Measurements from ENCODE around the gene MAST4.

The MAST4 gene

DNA sequence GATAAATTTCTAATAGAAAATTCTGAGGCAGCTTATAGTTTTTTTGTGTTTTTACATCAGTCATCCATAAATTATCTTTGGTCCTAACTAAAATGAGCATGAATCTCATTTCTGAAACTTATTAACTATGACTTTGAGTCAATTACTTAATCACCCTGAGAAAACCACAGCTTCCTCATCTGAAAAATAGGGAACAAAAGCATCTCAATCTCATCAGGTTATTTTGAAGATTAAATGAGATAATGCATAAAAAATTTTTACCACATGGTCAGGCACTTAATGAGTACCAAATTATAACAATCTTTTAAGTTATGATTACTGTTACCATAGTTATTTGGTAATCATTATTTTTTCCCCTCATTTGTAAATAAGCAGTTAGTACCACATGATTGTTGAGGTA is 279.1 kb downstream of the MAST4 start:
- no peak for DNase-seq (ENCODE audit: low read depth)

- no peak for DNase-seq (ENCODE audit: low read depth)
Observed at GRCh38 chr5:66876266-66876807, 280.1 kb downstream of the MAST4 start.

GRCh38 chr5:66877843-66878242 is 281.6 kb downstream of the MAST4 start:
- DNase-seq (ENCODE audit: low read depth), result no peak

GRCh38 chr5:66880401-66880800 is 284.2 kb downstream of the MAST4 start:
- DNase-seq (ENCODE audit: low read depth), result no peak

DNA sequence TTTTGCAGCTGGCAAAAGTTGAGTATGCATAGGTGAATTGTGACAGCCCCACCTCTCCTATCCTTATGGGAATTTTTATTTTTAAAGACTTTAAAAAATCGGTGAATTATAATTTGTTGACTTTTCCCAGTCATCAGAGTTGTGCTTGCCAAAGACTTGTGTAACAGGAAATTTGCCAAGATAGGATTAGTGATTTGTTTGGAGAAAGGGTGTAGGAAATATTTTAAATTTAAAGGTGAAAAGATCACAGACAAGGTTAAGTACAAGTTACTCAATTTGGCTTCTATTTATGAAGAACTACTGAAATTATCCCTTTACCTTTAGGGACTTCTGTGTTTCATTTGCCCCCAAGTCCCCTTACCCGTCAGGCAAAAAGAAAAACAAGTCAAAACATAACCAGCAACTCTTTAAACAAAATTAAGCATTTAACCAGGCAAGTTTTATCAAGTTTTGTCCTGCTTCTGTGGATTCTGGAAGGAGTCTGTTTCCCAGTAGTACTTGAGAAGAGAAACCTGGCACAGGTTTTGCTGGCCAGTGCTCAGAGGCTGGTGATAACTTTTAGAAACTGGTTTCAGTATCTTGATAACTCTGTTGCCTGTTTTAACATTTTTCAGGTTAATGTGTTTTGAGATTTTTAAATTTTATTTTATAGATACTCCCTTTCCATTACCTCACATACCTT is 285.4 kb downstream of the MAST4 start:
- no peak for DNase-seq (ENCODE audit: low read depth)

DNA sequence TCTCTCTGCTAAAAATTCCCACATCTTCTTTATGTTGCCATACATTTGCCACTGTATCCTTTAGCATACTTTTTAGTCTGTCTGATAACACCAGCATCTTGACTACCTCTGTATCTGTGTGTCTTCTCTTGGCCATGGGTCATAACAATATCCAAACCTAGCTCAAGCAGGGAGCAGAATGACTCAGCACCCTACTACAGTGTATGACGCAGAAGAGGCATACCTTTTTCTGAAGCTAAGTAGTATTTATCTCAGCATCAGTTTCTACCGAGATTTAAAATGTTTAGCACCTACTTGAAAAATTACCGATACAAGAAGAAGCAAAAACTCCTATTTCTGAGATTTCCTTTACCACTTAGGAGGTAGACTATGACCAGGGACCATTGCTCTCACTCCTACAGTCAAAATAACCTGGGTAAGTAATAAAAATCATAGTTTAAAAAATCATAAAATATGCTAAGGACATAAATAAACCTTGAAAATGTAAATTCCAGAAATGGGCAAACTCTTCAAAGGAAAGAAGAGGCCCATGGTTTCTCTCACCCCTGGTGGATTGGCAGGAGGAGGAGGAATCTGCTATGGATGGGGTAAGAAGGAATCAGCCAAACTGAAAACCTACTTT is 286.5 kb downstream of the MAST4 start:
- DNase-seq (ENCODE audit: low read depth), result no peak

- DNase-seq (ENCODE audit: low read depth), result no peak
Observed at GRCh38 chr5:66884564-66885243, 288.5 kb downstream of the MAST4 start.

DNA sequence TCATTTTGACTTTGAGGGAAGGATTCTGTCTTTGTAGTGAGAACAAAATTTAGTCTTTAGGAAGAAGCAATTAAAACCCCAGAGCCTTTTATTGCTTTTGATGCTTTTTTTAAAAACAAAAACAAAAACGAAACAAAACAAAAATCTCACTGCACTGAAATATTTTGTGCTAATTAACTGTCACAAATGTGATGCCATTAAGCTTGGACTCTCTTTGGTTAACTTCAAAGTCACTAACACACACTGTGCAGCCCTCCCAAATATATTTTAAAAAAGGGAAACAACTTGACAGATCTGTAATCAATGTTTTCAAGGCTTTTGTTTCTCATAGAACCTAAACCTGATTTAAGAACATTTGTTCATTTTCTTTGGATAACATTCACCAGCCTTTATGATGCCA is 290.7 kb downstream of the MAST4 start:
- DNase-seq (ENCODE audit: low read depth), result no peak

- no peak for DNase-seq (ENCODE audit: low read depth)
Observed at GRCh38 chr5:66888613-66889012, 292.4 kb downstream of the MAST4 start.

DNA sequence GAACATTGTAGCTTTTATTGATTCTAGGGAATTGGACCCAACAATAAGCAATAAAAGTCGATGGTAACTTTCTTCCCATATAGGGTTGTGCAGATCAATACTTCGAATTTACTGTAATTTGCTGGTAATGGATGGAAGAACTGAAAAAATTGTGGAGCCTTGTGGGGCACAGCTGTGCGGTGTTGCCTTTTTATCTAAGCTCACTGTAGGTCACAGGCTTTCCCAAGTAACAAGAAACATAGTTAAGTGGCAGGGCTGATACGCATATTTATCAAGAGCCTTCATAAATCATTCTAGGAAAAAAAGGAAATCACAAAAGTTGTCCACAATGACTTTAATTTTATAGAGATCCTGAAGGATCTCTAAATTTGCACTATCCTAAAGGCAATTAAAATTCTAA is 292.9 kb downstream of the MAST4 start:
- no peak for DNase-seq (ENCODE audit: low read depth)

DNA sequence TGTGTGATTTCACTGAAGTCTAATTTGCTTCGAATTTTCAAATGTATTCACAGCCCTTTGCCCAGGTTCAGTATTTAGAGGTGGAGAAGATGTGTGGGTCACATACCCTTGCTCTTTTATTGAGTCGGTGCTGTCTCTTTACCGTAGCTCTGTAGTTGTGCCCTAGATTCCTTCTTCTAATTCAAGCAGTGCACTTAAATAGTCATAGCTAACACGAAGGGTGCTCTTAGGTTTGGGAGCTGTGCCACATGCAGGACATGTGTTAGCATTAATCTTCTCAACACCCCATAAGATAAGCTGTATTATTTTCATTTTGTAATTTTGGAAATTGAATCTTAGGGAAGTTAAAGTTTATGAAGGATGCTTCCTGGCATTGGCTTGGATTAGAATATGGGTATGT is 293.3 kb downstream of the MAST4 start:
- no peak for DNase-seq (ENCODE audit: low read depth)

DNA sequence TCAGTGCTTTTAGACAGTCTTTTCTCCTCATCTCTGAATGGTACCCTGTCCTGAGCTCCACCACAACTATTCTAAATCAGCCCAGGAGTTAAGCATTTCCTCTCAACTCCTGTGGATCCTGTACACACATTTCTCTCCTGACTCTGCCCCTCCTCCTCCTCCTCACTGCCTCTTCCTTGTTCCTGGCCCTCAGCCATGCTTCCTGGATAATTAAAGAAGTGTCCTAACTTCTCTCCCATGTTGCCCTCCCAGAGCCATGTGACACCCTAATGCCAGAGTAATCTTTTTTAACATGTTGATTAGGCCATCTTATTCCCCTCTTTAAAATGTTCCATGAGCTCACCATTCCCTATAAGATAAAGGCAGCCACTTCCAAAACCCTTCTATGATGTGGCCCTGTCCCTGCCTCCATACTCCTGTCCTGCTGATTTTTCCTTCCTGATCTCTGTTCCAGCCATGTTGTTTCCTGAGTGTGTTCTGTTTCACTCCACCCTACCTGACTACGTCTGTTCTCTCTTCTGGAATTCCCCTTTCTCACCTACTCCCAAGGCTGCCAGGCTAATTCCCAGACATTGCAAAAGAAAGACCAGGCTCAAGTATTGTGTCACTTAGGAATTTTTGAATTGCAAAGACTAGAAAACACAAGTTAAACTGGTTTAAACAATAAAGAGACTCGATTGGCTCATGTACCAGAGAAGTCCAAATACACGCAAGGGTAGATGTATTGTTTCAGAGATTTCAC is 295.2 kb downstream of the MAST4 start:
- DNase-seq (ENCODE audit: low read depth), result no peak

- no peak for DNase-seq (ENCODE audit: low read depth)
Observed at GRCh38 chr5:66892716-66893115, 296.5 kb downstream of the MAST4 start.

- DNase-seq (ENCODE audit: low read depth), result no peak
Observed at GRCh38 chr5:66894480-66895240, 298.5 kb downstream of the MAST4 start.

DNA sequence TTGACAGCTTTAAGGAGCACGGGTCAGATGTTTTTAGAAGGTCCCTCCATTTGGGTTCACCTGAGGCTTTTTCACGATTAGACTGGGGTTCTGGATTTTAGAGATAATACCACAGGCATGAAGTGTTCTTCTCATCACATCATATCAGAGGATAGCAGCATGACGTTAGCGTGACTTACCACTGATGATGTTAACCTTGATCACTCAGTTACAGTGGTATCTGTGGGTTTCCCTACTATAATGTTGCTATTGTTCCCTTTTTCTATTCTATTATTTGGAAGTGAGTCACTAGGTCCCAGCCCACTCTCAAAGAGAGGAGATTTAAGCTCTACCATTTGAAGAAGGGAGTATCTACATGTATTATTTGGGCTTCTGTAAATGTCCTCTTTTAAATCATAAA is 300.0 kb downstream of the MAST4 start:
- DNase-seq (ENCODE audit: low read depth), result no peak

- DNase-seq (ENCODE audit: low read depth), result no peak
Observed at GRCh38 chr5:66897356-66897755, 301.2 kb downstream of the MAST4 start.

GRCh38 chr5:66898241-66898995 is 302.2 kb downstream of the MAST4 start:
- no peak for DNase-seq (ENCODE audit: low read depth)

- no peak for DNase-seq (ENCODE audit: low read depth)
Observed at GRCh38 chr5:66903218-66903617, 307.0 kb downstream of the MAST4 start.

DNA sequence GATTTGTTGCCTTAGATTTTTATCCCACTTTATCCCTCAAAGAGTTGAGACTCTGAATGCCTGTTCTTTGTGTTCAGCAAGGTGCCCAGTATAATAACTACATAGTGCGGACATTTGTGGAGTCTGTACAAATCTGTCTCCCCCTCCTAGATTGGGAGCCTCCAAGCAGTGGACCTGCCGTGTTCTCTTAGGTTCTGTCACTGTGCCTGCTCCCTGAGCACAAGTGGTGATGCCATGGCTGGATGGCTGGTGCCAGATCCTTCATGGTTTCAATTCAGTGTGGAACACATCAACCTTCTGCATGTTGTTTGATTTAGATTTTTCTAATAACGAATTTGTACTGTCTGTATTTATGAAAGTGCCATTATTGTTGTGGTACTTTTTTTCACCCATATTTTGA is 307.5 kb downstream of the MAST4 start:
- DNase-seq (ENCODE audit: low read depth), result no peak

- DNase-seq (ENCODE audit: low read depth), result no peak
Observed at GRCh38 chr5:66904189-66904588, 308.0 kb downstream of the MAST4 start.

GRCh38 chr5:66906021-66906420 is 309.8 kb downstream of the MAST4 start:
- DNase-seq (ENCODE audit: low read depth), result no peak
